IMR-90 (cell line): ENCODE data around the gene MAN2A2. TPM values are rescaled to one million over a fixed set of nuclear protein-coding genes. Genes with fewer than 3 reads are reported as not detected.

ENCODE experiments used
- ATAC-seq: fragments of 200-7000 bp; cut with Tn5 transposase; 2 replicates; pipeline ENCODE4 v1.9.1; 2020; ENCODE audit warnings: low read depth, mild to moderate bottlenecking, moderate library complexity
- BruUV-seq: library from RNA; stranded (reverse); fragments of 400-500 nt; replicated peaks from 2 replicates; lab custom pipeline; 2021; lab: Mats Ljungman, UMichigan
- CTCF ChIA-PET: fragments of 300-600 bp; formaldehyde crosslinking; extraction: SDS; loops from one replicate; lab custom pipeline; 2021; ENCODE audit warnings: antibody characterized with exemption; lab: Yijun Ruan, JAX
- POLR2A ChIA-PET: fragments of 300-600 bp; sonication (Branson Sonifier 250); formaldehyde crosslinking; loops from one replicate; lab custom pipeline; 2022; ENCODE audit warnings: antibody characterized with exemption; ENCODE audit not compliant: unreplicated experiment; lab: Charles Lee
- DNase-seq: peaks from one replicate; pipeline ENCODE4 v3.0.0; 2013
- H2AFZ ChIP-seq: replicated peaks from 2 replicates; pipeline ENCODE3; 2013; ENCODE audit warnings: low read length, mild to moderate bottlenecking; ENCODE audit not compliant: poor library complexity
- H2AK5ac ChIP-seq: 2 replicates; pipeline ENCODE4 v1.6.1; 2013; ENCODE audit warnings: low read depth, low read length, inconsistent platforms
- H2AK9ac ChIP-seq: replicated peaks from 2 replicates; pipeline ENCODE3; 2013; ENCODE audit warnings: mild to moderate bottlenecking, low read depth, low read length, moderate library complexity; ENCODE audit not compliant: poor library complexity
- H2BK120ac ChIP-seq: 2 replicates; pipeline ENCODE4 v1.6.1; 2013; ENCODE audit warnings: low read depth, low read length, inconsistent platforms
- H2BK15ac ChIP-seq: 3 replicates; pipeline ENCODE4 v1.6.1; 2013; ENCODE audit warnings: low read depth, low read length, inconsistent platforms
- H2BK20ac ChIP-seq: 2 replicates; pipeline ENCODE4 v1.6.1; 2013; ENCODE audit warnings: low read depth, mild to moderate bottlenecking, inconsistent platforms, low read length, moderate library complexity
- H2BK5ac ChIP-seq: 2 replicates; pipeline ENCODE4 v1.6.1; 2013; ENCODE audit warnings: mild to moderate bottlenecking, low read depth, low read length, inconsistent platforms; ENCODE audit not compliant: poor library complexity, severe bottlenecking
- H3K14ac ChIP-seq: replicated peaks from 2 replicates; pipeline ENCODE4 v1.6.1; 2013; ENCODE audit warnings: low read depth, low read length, inconsistent platforms
- H3K18ac ChIP-seq: 2 replicates; pipeline ENCODE4 v1.6.1; 2013; ENCODE audit warnings: low read depth, low read length, control low read depth
- H3K23ac ChIP-seq: 2 replicates; pipeline ENCODE4 v1.6.1; 2013; ENCODE audit warnings: low read depth, low read length, inconsistent platforms
- H3K27ac ChIP-seq: 2 replicates; pipeline ENCODE4 v1.5.1; 2013; ENCODE audit warnings: mild to moderate bottlenecking, control low read depth, low read length; ENCODE audit not compliant: insufficient read depth
- H3K27me3 ChIP-seq: 2 replicates; pipeline ENCODE4 v1.6.1; 2013; ENCODE audit warnings: low read length; ENCODE audit not compliant: control insufficient read depth, insufficient read depth
- H3K36me3 ChIP-seq: 2 replicates; pipeline ENCODE4 v1.6.1; 2013; ENCODE audit warnings: low read length, mixed read lengths; ENCODE audit not compliant: control insufficient read depth, insufficient read depth
- H3K4ac ChIP-seq: 2 replicates; pipeline ENCODE4 v1.6.1; 2013; ENCODE audit warnings: low read depth, low read length, inconsistent platforms
- H3K4me1 ChIP-seq: 2 replicates; pipeline ENCODE4 v1.6.1; 2013; ENCODE audit warnings: low read length, mixed read lengths; ENCODE audit not compliant: control insufficient read depth, insufficient read depth
- H3K4me2 ChIP-seq: 2 replicates; pipeline ENCODE4 v1.6.1; 2013; ENCODE audit warnings: low read depth, mild to moderate bottlenecking, control low read depth, low read length, moderate library complexity
- H3K4me3 ChIP-seq: 2 replicates; pipeline ENCODE4 v1.5.1; 2013; ENCODE audit warnings: low read depth, mild to moderate bottlenecking, control low read depth, low read length, moderate library complexity; ENCODE audit not compliant: insufficient read depth
- H3K56ac ChIP-seq: 2 replicates; pipeline ENCODE4 v1.6.1; 2013; ENCODE audit warnings: low read length, inconsistent platforms; ENCODE audit not compliant: insufficient read depth; ENCODE audit errors: extremely low read depth
- H3K79me1 ChIP-seq, 2 experiments: 2 replicates each; pipeline ENCODE4 v1.6.1; 2013; ENCODE audit warnings: low read length in 2 of 2, inconsistent platforms in 1 of 2, low read depth in 1 of 2
- H3K9ac ChIP-seq: 2 replicates; pipeline ENCODE4 v1.6.1; 2013; ENCODE audit warnings: low read depth, low read length, control low read depth
- H3K9me1 ChIP-seq: 2 replicates; pipeline ENCODE4 v1.6.1; 2013; ENCODE audit warnings: low read length, inconsistent platforms; ENCODE audit not compliant: insufficient read depth
- H3K9me3 ChIP-seq: 2 replicates; pipeline ENCODE4 v1.6.1; 2013; ENCODE audit warnings: low read length; ENCODE audit not compliant: control insufficient read depth, insufficient read depth
- H4K20me1 ChIP-seq: 2 replicates; pipeline ENCODE4 v1.6.1; 2013; ENCODE audit warnings: low read length, inconsistent platforms; ENCODE audit not compliant: insufficient read depth
- H4K5ac ChIP-seq: 2 replicates; pipeline ENCODE4 v1.6.1; 2013; ENCODE audit warnings: mild to moderate bottlenecking, low read depth, low read length, control low read depth
- H4K8ac ChIP-seq, 2 experiments: 2 replicates each; pipeline ENCODE4 v1.6.1; 2013; ENCODE audit warnings: low read depth in 2 of 2, low read length in 2 of 2, control low read depth in 1 of 2, inconsistent platforms in 1 of 2
- H4K91ac ChIP-seq: 2 replicates; pipeline ENCODE4 v1.6.1; 2013; ENCODE audit warnings: low read depth, low read length, inconsistent platforms; ENCODE audit not compliant: insufficient read depth
- BHLHE40 ChIP-seq: fragments of 150-350 bp; IDR thresholded peaks from 2 replicates; pipeline ENCODE4 v1.6.1; 2016; ENCODE audit warnings: mild to moderate bottlenecking, low read depth, low read length
- CEBPB ChIP-seq: IDR thresholded peaks from 2 replicates; pipeline ENCODE4 v1.6.1; 2012; ENCODE audit warnings: low read depth, low read length, improper control_type of control experiment
- CHD1 ChIP-seq: IDR thresholded peaks from 2 replicates; pipeline ENCODE4 v1.6.1; 2012; ENCODE audit warnings: low read depth, low read length, improper control_type of control experiment
- CTCF ChIP-seq: conservative IDR thresholded peaks from 2 replicates; pipeline ENCODE4 v1.5.1; 2012; ENCODE audit warnings: mild to moderate bottlenecking, low read depth, low read length, improper control_type of control experiment
- ELK1 ChIP-seq: fragments of 150-350 bp; IDR thresholded peaks from 2 replicates; pipeline ENCODE4 v1.6.1; 2016; ENCODE audit warnings: low read depth, mild to moderate bottlenecking, low read length, moderate library complexity, borderline replicate concordance
- FOS ChIP-seq: fragments of 150-350 bp; IDR thresholded peaks from 2 replicates; pipeline ENCODE4 v1.6.1; 2016; ENCODE audit warnings: low read depth, low read length
- MAFK ChIP-seq: IDR thresholded peaks from 2 replicates; pipeline ENCODE4 v1.6.1; 2012; ENCODE audit warnings: low read depth, low read length, improper control_type of control experiment
- MAZ ChIP-seq: IDR thresholded peaks from 2 replicates; pipeline ENCODE4 v1.6.1; 2012; ENCODE audit warnings: low read depth, mild to moderate bottlenecking, low read length, improper control_type of control experiment, moderate library complexity, borderline replicate concordance
- MXI1 ChIP-seq: IDR thresholded peaks from 2 replicates; pipeline ENCODE4 v1.6.1; 2012; ENCODE audit warnings: low read depth, mild to moderate bottlenecking, low read length, moderate library complexity, borderline replicate concordance
- NFE2L2 ChIP-seq: fragments of 150-350 bp; IDR thresholded peaks from 2 replicates; pipeline ENCODE4 v1.6.1; 2016; ENCODE audit warnings: low read depth, mild to moderate bottlenecking, low read length
- POLR2A ChIP-seq: IDR thresholded peaks from 2 replicates; pipeline ENCODE4 v1.6.1; 2012; ENCODE audit warnings: mild to moderate bottlenecking, low read depth, low read length
- RAD21 ChIP-seq: IDR thresholded peaks from 2 replicates; pipeline ENCODE4 v1.6.1; 2012; ENCODE audit warnings: low read length, improper control_type of control experiment
- RCOR1 ChIP-seq: IDR thresholded peaks from 2 replicates; pipeline ENCODE4 v1.6.1; 2012; ENCODE audit warnings: mild to moderate bottlenecking, low read length, improper control_type of control experiment; ENCODE audit not compliant: insufficient replicate concordance
- RFX5 ChIP-seq: IDR thresholded peaks from 2 replicates; pipeline ENCODE4 v1.8.0; 2012; ENCODE audit warnings: low read depth, mild to moderate bottlenecking, low read length, moderate library complexity
- SMC3 ChIP-seq: fragments of 150-350 bp; IDR thresholded peaks from 2 replicates; pipeline ENCODE4 v1.6.1; 2016; ENCODE audit warnings: low read depth, mild to moderate bottlenecking, antibody characterized with exemption, low read length, moderate library complexity
- USF2 ChIP-seq: fragments of 150-350 bp; IDR thresholded peaks from 2 replicates; pipeline ENCODE4 v1.6.1; 2017; ENCODE audit warnings: mild to moderate bottlenecking, antibody characterized with exemption, low read length, low read depth
- WGBS, 2 experiments: methylation state at CpG; one replicate each; pipeline versions ENCODE4 v1.1.5 to v1.1.7; 2013; ENCODE audit warnings: missing lambda C conversion rate in 2 of 2; ENCODE audit not compliant: insufficient read length in 1 of 2; ENCODE audit errors: extremely low coverage in 2 of 2; 5-methylcytosine and 5-hydroxymethylcytosine counted together
- dilution Hi-C: fragments of 300-500 bp; cut with HindIII; formaldehyde crosslinking; loops from one replicate; pipeline ENCODE4 v1.14.3; 2018; ENCODE audit warnings: low sequenced_read_pairs; ENCODE audit not compliant: unreplicated experiment
- in situ Hi-C: fragments of 300-500 bp; cut with MboI; formaldehyde crosslinking; loops from 3 replicates; pipeline ENCODE4 v1.14.3; 2019; ENCODE audit warnings: low sequenced_read_pairs, inconsistent platforms, mixed read lengths
- intact Hi-C: fragments of 100-400 bp; cut with micrococcal nuclease; formaldehyde crosslinking; loops from 2 replicates; pipeline ENCODE4 v1.10.0; 2022
- polyA plus RNA-seq, 3 experiments: library from polyadenylated mRNA; depleted of rRNA; stranded (reverse); fragments of >200 nt; gene quantifications; 2 replicates each; pipeline ENCODE4 v1.2.3, GENCODE V29; 2012; ENCODE audit warnings: low replicate concordance in 1 of 3
- total RNA-seq: library from RNA; depleted of rRNA; stranded (reverse); fragments of >200 nt; gene quantifications from 2 replicates; pipeline ENCODE4 v1.2.3, GENCODE V29; 2012

The MAN2A2 gene
- total and polyA plus RNA-seq, 2 of the 4 experiments (the other 2 are of a cell fraction), result 3.4 to 52.5 TPM

GRCh38 chr15:90860942-90861675 lies 42.0 kb upstream of the MAN2A2 start:
- no peak overlapping the region for H2AK5ac ChIP-seq
- intact Hi-C loops, result no loop called here
- dilution Hi-C loops, result no loop called here
- no peak overlapping the region for H2BK120ac ChIP-seq
- ChIA-PET POLR2A (no interaction called here), CTCF (no interaction called here)
- H3K27me3 ChIP-seq, result no peaks in the 10 kb centered on the region; the same call in 1 of the 2 replicates
- H3K79me1 ChIP-seq, result no peaks in the 10 kb centered on the region
- ATAC-seq (no peak), DNase-seq (no peak)
- no peak overlapping the region for H3K9ac ChIP-seq
- no peaks in the 10 kb centered on the region for H3K36me3 ChIP-seq
- H4K5ac ChIP-seq, result no peak overlapping the region
- no peak overlapping the region for H3K27ac ChIP-seq
- no peak overlapping the region for H2BK5ac ChIP-seq
- no peak overlapping the region for H2AK9ac ChIP-seq
- BruUV-seq, result no TSS peak
- no peak overlapping the region for H2BK20ac ChIP-seq
- 62% methylated on average over 4 of the region's 14 CpGs; no CpG with 5 or more reads in 1 of the 2 experiments for WGBS, 2 experiments
- TF ChIP-seq CHD1 (no peak), ELK1 (no peak), RCOR1 (no peak), CEBPB (no peak), SMC3 (no peak), FOS (no peak), NFE2L2 (no peak), USF2 (no peak), POLR2A (no peak), RAD21 (no peak), BHLHE40 (no peak), CTCF (no peak), MAFK (no peak), MXI1 (no peak), RFX5 (no peak), MAZ (no peak)
- H3K4ac ChIP-seq, result no peak overlapping the region
- no peak overlapping the region for H2AFZ ChIP-seq
- H3K14ac ChIP-seq, result no peak overlapping the region
- in situ Hi-C loops, result no loop called here
- no peak overlapping the region for H3K56ac ChIP-seq
- H3K9me1 ChIP-seq, result peaks cover 3% of the 10 kb centered on the region; the same call in 1 of the 2 replicates
- H4K91ac ChIP-seq, result no peak overlapping the region
- H3K4me3 ChIP-seq, result no peak overlapping the region
- no peaks in the 10 kb centered on the region for H3K9me3 ChIP-seq
- no peak overlapping the region for H4K8ac ChIP-seq
- no peak overlapping the region for H3K18ac ChIP-seq
- H4K20me1 ChIP-seq, result no peaks in the 10 kb centered on the region
- H3K4me1 ChIP-seq, result peaks cover 6% of the 10 kb centered on the region
- H3K4me2 ChIP-seq, result no peak overlapping the region
- no peak overlapping the region for H3K23ac ChIP-seq
- no peak overlapping the region for H2BK15ac ChIP-seq
